Activated naive CD4-positive, alpha-beta T cell treated with anti-CD3 and anti-CD28 coated beads, Interleukin-2, amount 10 ng/mL, durations not matched to agents 7 days and 5 days (primary cell): ENCODE results near the gene HSPH1.
"Not testable (repeated sequence)": the region's sequence is repeated elsewhere in the genome, so short reads cannot be mapped to it uniquely, and the experiment has no call there.

Experiments
- CTCF ChIA-PET: fragments of 350-600 bp; sonication (Branson Sonifier 250); formaldehyde crosslinking; loops from one replicate; lab custom pipeline; 2021; ENCODE audit warnings: antibody characterized with exemption; lab: Charles Lee
- DNase-seq: peaks from one replicate; pipeline ENCODE4 v3.0.0-alpha.2; 2020
- H3K27ac Mint-ChIP-seq: one replicate; pipeline ENCODE4 v1.8.0; 2021; ENCODE audit warnings: mild to moderate bottlenecking, moderate library complexity, mixed read lengths
- H3K27me3 Mint-ChIP-seq: one replicate; pipeline ENCODE4 v1.8.0; 2021; ENCODE audit warnings: mild to moderate bottlenecking, mixed read lengths
- H3K36me3 Mint-ChIP-seq: one replicate; pipeline ENCODE4 v1.8.0; 2021; ENCODE audit warnings: mixed read lengths
- H3K4me1 Mint-ChIP-seq: one replicate; pipeline ENCODE4 v1.8.0; 2021; ENCODE audit warnings: mixed read lengths
- H3K4me3 Mint-ChIP-seq: one replicate; pipeline ENCODE4 v1.8.0; 2021; ENCODE audit warnings: mild to moderate bottlenecking, moderate library complexity, mixed read lengths
- H3K9me3 Mint-ChIP-seq: one replicate; pipeline ENCODE4 v1.8.0; 2021; ENCODE audit warnings: mixed read lengths

HSPH1 gene

DNA sequence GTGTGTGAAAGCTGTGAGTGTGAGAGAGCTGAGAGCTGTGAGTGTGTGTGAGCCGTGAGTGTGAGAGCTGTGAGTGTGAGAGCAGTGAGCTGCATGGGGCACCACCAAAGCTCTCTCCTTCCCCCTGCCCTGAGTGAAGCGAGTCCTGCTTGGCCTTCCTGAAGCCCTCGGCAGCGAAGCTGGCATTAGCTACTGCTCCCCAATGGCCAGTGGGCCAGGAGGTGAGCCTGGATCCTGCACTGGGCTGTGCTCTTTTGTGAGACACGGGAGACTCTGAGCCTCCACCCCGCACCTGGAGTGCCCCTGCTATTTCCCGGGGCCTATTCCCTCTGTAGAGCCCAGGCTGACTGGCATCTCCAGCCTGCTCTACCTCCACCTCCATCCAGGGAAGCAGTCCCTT is 51.5 kb downstream of the HSPH1 start:
- DNase-seq, result no peak
- no peaks in the 10 kb centered on the region for H3K36me3 Mint-ChIP-seq
- no peak overlapping the region for H3K27ac Mint-ChIP-seq
- CTCF ChIA-PET, result no interaction called here
- H3K27me3 Mint-ChIP-seq, result peaks cover 42% of the 10 kb centered on the region
- no peaks in the 10 kb centered on the region for H3K4me1 Mint-ChIP-seq
- H3K4me3 Mint-ChIP-seq, result no peak overlapping the region
- H3K9me3 Mint-ChIP-seq, result no peaks in the 10 kb centered on the region

GRCh38 chr13:31107109-31107508 is 54.6 kb downstream of the HSPH1 start:
- peaks cover 45% of the 10 kb centered on the region for H3K27me3 Mint-ChIP-seq
- H3K4me3 Mint-ChIP-seq, result no peak overlapping the region
- no peaks in the 10 kb centered on the region for H3K9me3 Mint-ChIP-seq
- no peaks in the 10 kb centered on the region for H3K36me3 Mint-ChIP-seq
- H3K4me1 Mint-ChIP-seq, result no peaks in the 10 kb centered on the region
- no peak for DNase-seq
- CTCF ChIA-PET, result no interaction called here
- H3K27ac Mint-ChIP-seq, result no peak overlapping the region

- H3K27ac Mint-ChIP-seq, result peak overlapping the region; percentile 49
- H3K9me3 Mint-ChIP-seq, result no peaks in the 10 kb centered on the region
- CTCF ChIA-PET, result interaction anchor here (0.8 to 0.9 kb wide), 2 partner anchors 58 to 127 kb away, joined by 3 read pairs; no protein-coding TSS in a partner anchor
- peaks cover 58% of the 10 kb centered on the region for H3K27me3 Mint-ChIP-seq
- H3K4me3 Mint-ChIP-seq, result no peak overlapping the region
- no peak for DNase-seq
- no peaks in the 10 kb centered on the region for H3K4me1 Mint-ChIP-seq
- H3K36me3 Mint-ChIP-seq, result no peaks in the 10 kb centered on the region
Measured at GRCh38 chr13:31105856-31106255, 55.8 kb downstream of the HSPH1 start.

DNA sequence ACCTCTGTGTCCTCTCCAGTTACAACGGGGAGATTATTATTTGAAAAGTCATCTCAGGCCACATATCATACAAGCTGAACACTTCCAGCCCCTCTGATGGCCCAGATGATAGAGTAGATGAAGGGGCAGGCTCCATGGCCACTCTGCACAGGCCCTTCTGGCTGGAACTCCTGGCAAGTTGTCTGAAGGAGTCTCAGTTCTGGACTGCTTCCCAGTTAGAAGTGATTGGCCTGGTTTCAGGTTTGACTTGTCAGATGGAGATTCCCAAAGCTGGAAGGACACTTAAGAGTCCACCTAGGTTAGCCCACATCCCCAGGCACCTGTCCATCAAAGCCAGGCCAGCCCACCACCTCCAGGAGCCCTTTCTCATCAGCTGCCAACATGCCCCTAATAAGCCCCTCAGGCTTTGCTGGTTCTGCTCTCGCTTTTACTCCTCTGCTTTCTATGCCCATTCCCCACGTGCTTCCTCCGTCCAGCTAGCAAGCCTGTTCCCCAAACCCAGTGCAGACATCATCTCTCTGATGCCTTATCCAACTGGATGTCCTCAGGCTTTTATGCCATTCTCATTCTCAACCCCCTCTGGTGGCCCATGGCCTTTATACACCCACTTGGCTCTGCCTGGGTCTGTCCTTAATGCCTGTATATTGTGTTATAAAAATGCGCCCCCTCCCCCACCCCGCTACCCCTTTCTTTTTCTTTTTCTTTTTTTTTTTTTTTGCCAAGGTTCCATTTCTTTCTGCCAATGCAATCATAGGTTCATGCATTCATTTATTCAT is 56.5 kb downstream of the HSPH1 start:
- no peaks in the 10 kb centered on the region for H3K9me3 Mint-ChIP-seq
- H3K4me1 Mint-ChIP-seq, result no peaks in the 10 kb centered on the region
- H3K27ac Mint-ChIP-seq, result no peak overlapping the region
- no peaks in the 10 kb centered on the region for H3K36me3 Mint-ChIP-seq
- CTCF ChIA-PET, result no interaction called here
- no peak for DNase-seq
- no peak overlapping the region for H3K4me3 Mint-ChIP-seq
- H3K27me3 Mint-ChIP-seq, result peaks cover 60% of the 10 kb centered on the region

- no peak for DNase-seq
- H3K4me1 Mint-ChIP-seq, result no peaks in the 10 kb centered on the region
- H3K36me3 Mint-ChIP-seq, result no peaks in the 10 kb centered on the region
- CTCF ChIA-PET, result no interaction called here
- peaks cover 68% of the 10 kb centered on the region for H3K27me3 Mint-ChIP-seq
- no peak overlapping the region for H3K27ac Mint-ChIP-seq
- H3K9me3 Mint-ChIP-seq, result no peaks in the 10 kb centered on the region
- no peak overlapping the region for H3K4me3 Mint-ChIP-seq
Measured at GRCh38 chr13:31102905-31103304, 58.8 kb downstream of the HSPH1 start.

- no peaks in the 10 kb centered on the region for H3K36me3 Mint-ChIP-seq
- H3K27me3 Mint-ChIP-seq, result peaks cover 78% of the 10 kb centered on the region
- CTCF ChIA-PET, result no interaction called here
- H3K9me3 Mint-ChIP-seq, result no peaks in the 10 kb centered on the region
- no peak for DNase-seq
- H3K27ac Mint-ChIP-seq, result no peak overlapping the region
- no peak overlapping the region for H3K4me3 Mint-ChIP-seq
- H3K4me1 Mint-ChIP-seq, result no peaks in the 10 kb centered on the region
Measured at GRCh38 chr13:31101472-31102170, 60.1 kb downstream of the HSPH1 start.

DNA sequence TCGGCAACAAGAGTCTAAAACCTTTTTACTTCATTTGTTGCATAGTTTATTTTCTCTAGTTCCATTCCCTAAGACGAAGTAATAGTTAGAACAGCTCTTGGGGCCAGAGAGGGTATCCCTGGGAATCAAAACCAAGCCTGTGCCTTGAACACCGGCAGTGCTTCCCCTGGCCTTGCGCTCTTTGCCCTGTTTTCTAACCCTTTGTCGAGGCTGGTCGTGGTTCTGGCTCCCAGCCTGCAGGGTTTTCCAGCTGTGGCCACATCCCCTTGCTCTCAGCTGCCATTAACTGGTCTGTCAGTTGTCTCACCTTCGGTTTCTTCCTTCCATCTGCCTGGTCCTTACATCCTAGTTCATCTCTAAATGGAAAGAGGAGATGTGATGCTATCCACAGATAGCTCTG is 61.0 kb downstream of the HSPH1 start:
- Mint-ChIP-seq H3K9me3 (no peaks in the 10 kb centered on the region), H3K4me1 (no peaks in the 10 kb centered on the region), H3K27me3 (peaks cover 78% of the 10 kb centered on the region), H3K36me3 (no peaks in the 10 kb centered on the region), H3K4me3 (no peak overlapping the region), H3K27ac (no peak overlapping the region)
- no peak for DNase-seq
- CTCF ChIA-PET, result no interaction called here

GRCh38 chr13:31097911-31098434 is 63.7 kb downstream of the HSPH1 start:
- DNase-seq, H3K9me3 Mint-ChIP-seq, H3K36me3 Mint-ChIP-seq, H3K27ac Mint-ChIP-seq, H3K4me1 Mint-ChIP-seq, H3K4me3 Mint-ChIP-seq, CTCF ChIA-PET: not testable (repeated sequence)
- H3K27me3 Mint-ChIP-seq, result peaks cover 62% of the 10 kb centered on the region

DNA sequence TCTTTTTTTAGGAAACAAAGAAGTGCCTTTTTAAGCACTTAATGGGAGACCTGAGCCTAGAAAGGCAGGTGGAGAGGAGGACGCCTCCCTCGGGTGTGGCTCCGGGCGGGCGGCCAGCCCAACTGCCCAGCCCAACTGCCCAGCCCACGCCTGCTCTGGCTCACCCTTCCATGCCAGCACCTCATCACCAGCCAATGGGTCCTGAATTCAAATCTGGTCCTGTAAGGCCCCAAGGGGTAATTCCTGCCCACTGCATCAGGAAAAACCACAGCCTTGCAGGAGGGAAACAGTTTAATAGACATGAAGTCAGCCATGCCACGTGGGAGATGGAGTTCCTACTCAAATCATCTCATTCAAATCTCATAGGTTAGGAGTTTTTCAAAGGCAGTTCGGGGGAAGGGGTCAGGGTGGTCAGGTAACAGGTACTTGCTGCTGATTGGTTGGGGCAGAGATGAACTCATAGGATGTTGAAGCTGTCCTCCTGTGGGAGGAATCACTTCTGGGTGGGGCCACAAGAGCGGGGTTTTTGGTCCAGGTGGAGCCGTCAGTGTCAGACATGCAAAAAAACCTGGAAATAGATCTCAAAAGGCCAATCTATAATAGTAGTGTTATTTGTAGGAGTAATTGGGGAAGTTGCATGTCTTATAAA is 64.9 kb downstream of the HSPH1 start:
- DNase-seq, result no peak
- CTCF ChIA-PET, result no interaction called here
- Mint-ChIP-seq H3K4me3 (no peak overlapping the region), H3K36me3 (no peaks in the 10 kb centered on the region), H3K9me3 (no peaks in the 10 kb centered on the region), H3K27me3 (peaks cover 64% of the 10 kb centered on the region), H3K4me1 (no peaks in the 10 kb centered on the region), H3K27ac (no peak overlapping the region)

DNA sequence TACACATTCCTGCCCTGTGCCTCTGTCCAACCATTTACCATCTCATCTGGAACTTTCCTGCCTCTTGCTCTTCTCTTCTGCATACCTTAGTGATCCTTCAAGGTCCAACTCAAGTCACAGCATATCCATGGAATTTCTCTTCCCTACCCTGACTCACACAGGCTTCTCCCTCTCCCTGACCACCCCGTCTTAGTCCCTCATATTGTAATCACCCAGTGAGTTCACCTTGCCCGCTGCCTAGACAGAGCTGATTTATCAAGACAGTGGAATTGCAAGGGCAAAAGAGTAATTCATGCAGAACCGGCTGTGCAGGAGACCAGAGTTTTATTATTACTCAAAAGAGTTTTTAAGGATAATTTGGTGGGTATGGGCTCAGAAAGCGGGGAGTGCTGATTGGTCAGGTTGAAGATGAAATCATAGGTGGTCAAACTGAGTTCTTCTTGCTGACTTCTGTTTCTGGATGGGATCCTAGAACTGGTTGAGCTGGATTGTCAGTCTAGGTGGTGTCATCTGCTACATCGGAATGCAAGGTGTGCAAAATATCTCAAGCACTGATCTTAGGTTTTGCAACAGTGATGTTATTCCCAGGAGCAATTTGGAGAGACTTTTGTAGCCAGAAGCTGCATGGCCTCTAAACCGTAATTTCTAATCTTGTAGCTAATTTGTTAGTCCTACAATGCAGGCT is 67.2 kb downstream of the HSPH1 start:
- Mint-ChIP-seq H3K4me3 (no peak overlapping the region), H3K27ac (no peak overlapping the region), H3K9me3 (no peaks in the 10 kb centered on the region), H3K36me3 (no peaks in the 10 kb centered on the region), H3K4me1 (peaks cover 5% of the 10 kb centered on the region), H3K27me3 (peaks cover 65% of the 10 kb centered on the region)
- CTCF ChIA-PET, result no interaction called here
- no peak for DNase-seq

DNA sequence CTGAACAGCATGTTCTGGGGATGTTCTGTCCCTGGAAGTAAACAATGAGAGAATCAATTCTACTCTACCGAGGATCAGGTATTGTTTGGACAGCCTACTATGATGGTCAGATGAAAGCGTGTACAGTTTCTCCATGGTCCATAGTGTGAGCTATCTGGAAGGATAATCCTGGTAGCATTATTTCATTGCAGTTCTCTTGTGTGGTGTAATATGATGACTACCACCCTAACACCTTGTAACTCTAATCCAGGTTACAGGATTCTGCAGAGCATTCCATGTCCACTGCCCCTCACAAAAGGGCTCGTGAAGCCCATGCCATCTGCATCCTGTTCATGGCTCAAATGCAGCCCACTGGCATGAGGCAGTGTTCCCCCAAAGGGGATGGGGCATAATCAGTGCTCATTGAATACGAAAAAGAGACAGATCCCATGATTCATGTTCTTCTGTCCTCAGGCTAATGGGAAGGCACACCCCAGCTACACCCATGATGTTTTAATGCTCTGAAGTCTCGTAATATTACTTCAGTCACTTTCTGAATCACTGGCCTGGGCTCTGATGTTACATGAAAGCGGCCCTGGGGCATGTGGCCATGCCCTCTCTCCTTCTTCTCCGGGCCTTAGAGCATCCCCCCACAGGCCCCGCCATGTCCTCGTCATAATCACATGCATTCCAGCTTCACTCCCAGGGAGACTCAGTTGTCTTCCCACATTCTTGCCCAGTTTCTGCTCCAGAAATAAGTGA is 68.4 kb downstream of the HSPH1 start:
- CTCF ChIA-PET, result no interaction called here

GRCh38 chr13:31092646-31093045 is 69.1 kb downstream of the HSPH1 start:
- H3K36me3 Mint-ChIP-seq, result no peaks in the 10 kb centered on the region
- peaks cover 61% of the 10 kb centered on the region for H3K27me3 Mint-ChIP-seq
- H3K4me3 Mint-ChIP-seq, result no peak overlapping the region
- H3K4me1 Mint-ChIP-seq, result peaks cover 5% of the 10 kb centered on the region
- CTCF ChIA-PET, result no interaction called here
- no peak overlapping the region for H3K27ac Mint-ChIP-seq
- H3K9me3 Mint-ChIP-seq, result no peaks in the 10 kb centered on the region
- DNase-seq, result no peak

More for the DNA sequence above, 68.4 kb downstream of the HSPH1 start:
- H3K9me3 Mint-ChIP-seq, result no peaks in the 10 kb centered on the region
- DNase-seq, result no peak
- no peak overlapping the region for H3K27ac Mint-ChIP-seq
- H3K4me1 Mint-ChIP-seq, result peaks cover 5% of the 10 kb centered on the region
- no peak overlapping the region for H3K4me3 Mint-ChIP-seq
- no peaks in the 10 kb centered on the region for H3K36me3 Mint-ChIP-seq
- H3K27me3 Mint-ChIP-seq, result peaks cover 64% of the 10 kb centered on the region

GRCh38 chr13:31090961-31091624 is 70.6 kb downstream of the HSPH1 start:
- Mint-ChIP-seq H3K9me3 (no peaks in the 10 kb centered on the region), H3K36me3 (no peaks in the 10 kb centered on the region), H3K4me1 (peaks cover 5% of the 10 kb centered on the region), H3K4me3 (no peak overlapping the region), H3K27ac (no peak overlapping the region), H3K27me3 (peaks cover 66% of the 10 kb centered on the region)
- CTCF ChIA-PET, result no interaction called here
- DNase-seq, result no peak
